A549 treated with RU486 at 1 μM for 4 hours (cell line): ENCODE results near the gene ORAI3. TPM values are rescaled to one million over a fixed set of nuclear protein-coding genes. Genes with fewer than 3 reads are reported as not detected.

Experiments
- total RNA-seq: library from RNA; stranded (reverse); fragments of 200-300 nt; extraction: Qiagen RNA extraction; gene quantifications from 5 replicates; pipeline ENCODE4 v1.2.3, GENCODE V29; 2022; ENCODE audit warnings: low read depth

ORAI3 gene
- total RNA-seq, result 9.1 to 16.9 TPM (median 13.9 TPM) in 5 replicates

GRCh38 chr16:30948667-30949649, at the start of gene ORAI3:
Gene ORAI3 (plus strand): TSS chr16:30949068. CDS start chr16:30949290, 222 bp downstream.

GRCh38 chr16:30923554-30924075, 25.3 kb upstream of the ORAI3 start, which contains the start of gene FBXL19:
Gene FBXL19 (plus strand): TSS chr16:30923572. CDS start chr16:30925755, 2,183 bp downstream.

GRCh38 chr16:30957456-30958174, 8.7 kb downstream of the ORAI3 start, which contains the start of gene SETD1A:
Gene SETD1A (plus strand): TSS chr16:30957754. CDS start chr16:30958732, 978 bp downstream.

GRCh38 chr16:30984669-30985400, 36.0 kb downstream of the ORAI3 start, which contains the start of gene HSD3B7:
Gene HSD3B7 (plus strand): TSS chr16:30985207. CDS start chr16:30985659, 452 bp downstream.

Other genes starting within 250 kb of the ORAI3 start
- gene SRCAP, start 249.9 kb upstream of the ORAI3 start, total RNA-seq, result 9.9 to 28.4 TPM (median 21.7 TPM) in 5 replicates
- 16.5 to 27.8 TPM (median 22.1 TPM) in 5 replicates for gene PHKG2, start 200.6 kb upstream of the ORAI3 start, total RNA-seq
- gene CFAP119, start 187.0 kb upstream of the ORAI3 start, total RNA-seq, result 6.2 to 9.6 TPM (median 6.7 TPM) in 5 replicates
- 67.9 to 91.6 TPM (median 78.8 TPM) in 5 replicates for gene RNF40, start 186.7 kb upstream of the ORAI3 start, total RNA-seq
- 15.7 to 19.3 TPM (median 17.4 TPM) in 5 replicates for gene ZNF629, start 161.9 kb upstream of the ORAI3 start, total RNA-seq
- gene BCL7C, start 55.0 kb upstream of the ORAI3 start, total RNA-seq, result 26.5 to 41.9 TPM (median 38.4 TPM) in 5 replicates
- 0.08 to 0.23 TPM (median 0.16 TPM) in 4 of 5 replicates, not detected in the other for gene CTF1, start 52.5 kb upstream of the ORAI3 start, total RNA-seq
- 11.6 to 23.8 TPM (median 19.2 TPM) in 5 replicates for gene FBXL19, start 25.5 kb upstream of the ORAI3 start, total RNA-seq
- 16.7 to 23.8 TPM (median 21.6 TPM) in 5 replicates for gene SETD1A, start 8.7 kb downstream of the ORAI3 start, total RNA-seq
- 11.4 to 17.0 TPM (median 13.8 TPM) in 5 replicates for gene HSD3B7, start 36.1 kb downstream of the ORAI3 start, total RNA-seq
- 1.5 to 2.1 TPM (median 1.5 TPM) in 5 replicates for gene STX1B, start 61.6 kb downstream of the ORAI3 start, total RNA-seq
- 62.9 to 80.5 TPM (median 68.1 TPM) in 5 replicates for gene STX4, start 84.5 kb downstream of the ORAI3 start, total RNA-seq
- gene ZNF668, start 125.2 kb downstream of the ORAI3 start, total RNA-seq, result 11.0 to 20.6 TPM (median 18.0 TPM) in 5 replicates
- gene ZNF646, start 125.4 kb downstream of the ORAI3 start, total RNA-seq, result 8.7 to 11.9 TPM (median 9.7 TPM) in 5 replicates
- 0.61 to 1.4 TPM (median 1.1 TPM) in 5 replicates for gene PRSS53, start 139.9 kb downstream of the ORAI3 start, total RNA-seq
- 101 to 142 TPM (median 140 TPM) in 5 replicates for gene VKORC1, start 145.7 kb downstream of the ORAI3 start, total RNA-seq
- gene BCKDK, start 159.3 kb downstream of the ORAI3 start, total RNA-seq, result 34.4 to 51.3 TPM (median 45.9 TPM) in 5 replicates
- gene KAT8, start 168.6 kb downstream of the ORAI3 start, total RNA-seq, result 33.3 to 40.2 TPM (median 36.9 TPM) in 5 replicates
- 0.26 to 0.91 TPM (median 0.28 TPM) in 5 replicates for gene PRSS8, start 186.7 kb downstream of the ORAI3 start, total RNA-seq
- gene PRSS36, start 201.0 kb downstream of the ORAI3 start, total RNA-seq, result 0.29 to 1.2 TPM (median 0.65 TPM) in 5 replicates
- gene FUS, start 231.1 kb downstream of the ORAI3 start, total RNA-seq, result 501 to 589 TPM (median 572 TPM) in 5 replicates